Measurements from ENCODE around the gene FOXE1. TPM values are rescaled to one million over a fixed set of nuclear protein-coding genes. Genes with fewer than 3 reads are reported as not detected.

FOXE1 gene
- total RNA-seq, 1 experiment from 2014 or later: not detected

DNA sequence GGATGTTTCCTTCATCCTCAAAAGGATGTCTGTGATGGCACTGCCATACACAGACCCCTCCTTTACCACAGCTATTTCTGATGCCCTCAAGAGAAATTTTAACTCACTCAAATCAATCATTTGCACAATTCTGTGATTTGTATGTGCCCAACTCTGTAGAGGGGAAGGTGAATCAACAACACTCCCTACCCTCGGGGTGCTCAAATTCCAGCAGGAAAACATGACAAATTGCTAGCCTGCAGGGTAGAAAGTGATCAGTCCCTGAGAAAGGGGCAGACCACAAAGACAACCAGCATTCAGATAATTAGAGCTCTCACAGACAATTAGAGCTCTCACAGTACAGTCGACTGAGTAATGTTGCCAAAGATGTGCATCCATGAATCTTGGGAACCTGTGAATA is 45.3 kb upstream of the FOXE1 start:
- Histone ChIP-seq H3K27ac (ENCODE audit: low read depth, low read length, poor library complexity, severe bottlenecking) (no peak overlapping the region), H3K4me1 (ENCODE audit: insufficient read depth, low read length, poor library complexity, severe bottlenecking) (no peaks in the 10 kb centered on the region)
- intact Hi-C loops (cut with micrococcal nuclease; ENCODE audit: unreplicated experiment): no loop called here

GRCh38 chr9:97808415-97808814 is 44.6 kb upstream of the FOXE1 start:
- TF ChIP-seq CTCF (conservative IDR thresholded peaks at IDR 0.05; ENCODE audit: low read depth, low read length) (no peak), EZH2 (IDR thresholded peaks at IDR 0.05; ENCODE audit: borderline replicate concordance, low read depth, low read length, poor library complexity, severe bottlenecking) (no peak)
- Histone ChIP-seq H3K27me3 (replicated peaks; ENCODE audit: insufficient read depth, low read depth, low read length, poor library complexity) (peaks cover 14% of the 10 kb centered on the region), H3K4me1 (ENCODE audit: insufficient read depth, low read length, poor library complexity, severe bottlenecking) (no peaks in the 10 kb centered on the region), H3K9me3 (ENCODE audit: low read depth, low read length, poor library complexity, severe bottlenecking) (no peaks in the 10 kb centered on the region), H3K36me3 (ENCODE audit: insufficient read depth, low read length, poor library complexity, severe bottlenecking) (no peaks in the 10 kb centered on the region), H3K4me3 (ENCODE audit: low read depth, low read length, poor library complexity, severe bottlenecking) (no peak overlapping the region), H3K27ac (ENCODE audit: low read depth, low read length, poor library complexity, severe bottlenecking) (no peak overlapping the region)
- intact Hi-C loops (cut with micrococcal nuclease; ENCODE audit: unreplicated experiment): no loop called here
- POLR2A ChIA-PET (ENCODE audit: low non-redundant PET): no interaction called here
- BruUV-seq (replicated peaks): no TSS peak
- CTCF ChIA-PET: no interaction called here
- DNase-seq (ENCODE audit: low spot score): no peak

More for the DNA sequence above, 45.3 kb upstream of the FOXE1 start:
- TF ChIP-seq CTCF (conservative IDR thresholded peaks at IDR 0.05; ENCODE audit: low read depth, low read length) (no peak), EZH2 (IDR thresholded peaks at IDR 0.05; ENCODE audit: borderline replicate concordance, low read depth, low read length, poor library complexity, severe bottlenecking) (no peak)
- Histone ChIP-seq H3K4me3 (ENCODE audit: low read depth, low read length, poor library complexity, severe bottlenecking) (no peak overlapping the region), H3K36me3 (ENCODE audit: insufficient read depth, low read length, poor library complexity, severe bottlenecking) (no peaks in the 10 kb centered on the region), H3K9me3 (ENCODE audit: low read depth, low read length, poor library complexity, severe bottlenecking) (no peaks in the 10 kb centered on the region), H3K27me3 (replicated peaks; ENCODE audit: insufficient read depth, low read depth, low read length, poor library complexity) (peaks cover 14% of the 10 kb centered on the region)
- DNase-seq (ENCODE audit: low spot score): no peak
- BruUV-seq (replicated peaks): no TSS peak
- CTCF ChIA-PET: no interaction called here
- POLR2A ChIA-PET (ENCODE audit: low non-redundant PET): no interaction called here

- peak; percentile 30 for DNase-seq (ENCODE audit: low spot score)
- peaks cover 10% of the 10 kb centered on the region for H3K27me3 ChIP-seq (replicated peaks; ENCODE audit: insufficient read depth, low read depth, low read length, poor library complexity)
- no peak overlapping the region for H3K4me3 ChIP-seq (ENCODE audit: low read depth, low read length, poor library complexity, severe bottlenecking)
- no peaks in the 10 kb centered on the region for H3K4me1 ChIP-seq (ENCODE audit: insufficient read depth, low read length, poor library complexity, severe bottlenecking)
- TF ChIP-seq CTCF (conservative IDR thresholded peaks at IDR 0.05; ENCODE audit: low read depth, low read length): no peak
- no peak for TF ChIP-seq EZH2 (IDR thresholded peaks at IDR 0.05; ENCODE audit: borderline replicate concordance, low read depth, low read length, poor library complexity, severe bottlenecking)
- H3K9me3 ChIP-seq (ENCODE audit: low read depth, low read length, poor library complexity, severe bottlenecking): no peaks in the 10 kb centered on the region
- ChIA-PET POLR2A (ENCODE audit: low non-redundant PET) (no interaction called here), CTCF (no interaction called here)
- no peak overlapping the region for H3K27ac ChIP-seq (ENCODE audit: low read depth, low read length, poor library complexity, severe bottlenecking)
- no peaks in the 10 kb centered on the region for H3K36me3 ChIP-seq (ENCODE audit: insufficient read depth, low read length, poor library complexity, severe bottlenecking)
- intact Hi-C loops (cut with micrococcal nuclease; ENCODE audit: unreplicated experiment): no loop called here
- BruUV-seq (replicated peaks): no TSS peak
Observed at GRCh38 chr9:97808972-97809371, 44.1 kb upstream of the FOXE1 start.
